A673 (cell line): ENCODE data around the gene ROBO3. TPM values are rescaled to one million over a fixed set of nuclear protein-coding genes. Genes with fewer than 3 reads are reported as not detected.

Source experiments
- BruUV-seq: library from RNA; stranded (reverse); fragments of 400-500 nt; replicated peaks from 2 replicates; lab custom pipeline; 2021; lab: Mats Ljungman, UMichigan
- CTCF ChIA-PET: fragments of 300-600 bp; sonication (Branson Sonifier 250); formaldehyde crosslinking; loops from one replicate; lab custom pipeline; 2022; ENCODE audit warnings: antibody characterized with exemption; lab: Charles Lee
- POLR2A ChIA-PET: fragments of 300-600 bp; sonication (Branson Sonifier 250); formaldehyde crosslinking; loops from one replicate; lab custom pipeline; 2022; ENCODE audit warnings: antibody characterized with exemption; ENCODE audit not compliant: low non-redundant PET; lab: Charles Lee
- DNase-seq: peaks from one replicate; pipeline ENCODE4 v3.0.0-alpha.2; 2015; ENCODE audit warnings: low spot score
- H3K27ac ChIP-seq: fragments of 200-600 bp; sonication (generic); 2 replicates; pipeline ENCODE4 v1.5.1; 2016; ENCODE audit warnings: mixed run types, low read depth, mild to moderate bottlenecking, mixed read lengths, antibody characterized with exemption, low read length; ENCODE audit not compliant: poor library complexity, severe bottlenecking
- H3K27me3 ChIP-seq: fragments of 200-600 bp; sonication (generic); replicated peaks from 2 replicates; pipeline ENCODE4 v1.6.1; 2017; ENCODE audit warnings: mixed run types, low read depth, mild to moderate bottlenecking, mixed read lengths, antibody characterized with exemption, low read length; ENCODE audit not compliant: insufficient read depth, poor library complexity
- H3K36me3 ChIP-seq: fragments of 200-600 bp; sonication (generic); 2 replicates; pipeline ENCODE4 v1.6.1; 2016; ENCODE audit warnings: mixed run types, mild to moderate bottlenecking, mixed read lengths, antibody characterized with exemption, low read length; ENCODE audit not compliant: insufficient read depth, poor library complexity, severe bottlenecking
- H3K4me1 ChIP-seq: fragments of 200-600 bp; sonication (generic); 2 replicates; pipeline ENCODE4 v1.6.1; 2017; ENCODE audit warnings: mixed run types, mild to moderate bottlenecking, mixed read lengths, antibody characterized with exemption, low read length; ENCODE audit not compliant: insufficient read depth, poor library complexity, severe bottlenecking
- H3K4me3 ChIP-seq: fragments of 200-600 bp; sonication (generic); 2 replicates; pipeline ENCODE4 v1.5.1; 2016; ENCODE audit warnings: low read depth, mixed run types, mild to moderate bottlenecking, mixed read lengths, low read length; ENCODE audit not compliant: poor library complexity, severe bottlenecking
- H3K9me3 ChIP-seq: fragments of 200-600 bp; sonication (generic); 2 replicates; pipeline ENCODE4 v1.6.1; 2016; ENCODE audit warnings: mixed run types, low read depth, mild to moderate bottlenecking, mixed read lengths, antibody characterized with exemption, low read length; ENCODE audit not compliant: poor library complexity, severe bottlenecking
- EZH2 ChIP-seq: fragments of 200-600 bp; sonication (generic); IDR thresholded peaks from 2 replicates; pipeline ENCODE4 v1.6.1; 2017; ENCODE audit warnings: borderline replicate concordance, low read depth, mild to moderate bottlenecking, mixed read lengths, antibody characterized with exemption, low read length; ENCODE audit not compliant: poor library complexity, severe bottlenecking
- intact Hi-C: fragments of 100-400 bp; cut with micrococcal nuclease; formaldehyde crosslinking; loops from one replicate; pipeline ENCODE4 v1.10.0; 2022; ENCODE audit not compliant: unreplicated experiment
- total RNA-seq: library from RNA; stranded (reverse); gene quantifications from 2 replicates; pipeline ENCODE4 v1.2.3, GENCODE V29; 2021
- TF ChIP-seq, protein P1 (sequence below): fragments of 300-800, 200-600 bp; sonication (generic); conservative IDR thresholded peaks from 2 replicates; pipeline ENCODE4 v1.5.1; 2017; ENCODE audit warnings: low read depth, mild to moderate bottlenecking, antibody characterized with exemption, low read length, moderate library complexity, mixed read lengths

Gene ROBO3
- total RNA-seq, 1 experiment from 2014 or later, result 2.3 TPM

DNA sequence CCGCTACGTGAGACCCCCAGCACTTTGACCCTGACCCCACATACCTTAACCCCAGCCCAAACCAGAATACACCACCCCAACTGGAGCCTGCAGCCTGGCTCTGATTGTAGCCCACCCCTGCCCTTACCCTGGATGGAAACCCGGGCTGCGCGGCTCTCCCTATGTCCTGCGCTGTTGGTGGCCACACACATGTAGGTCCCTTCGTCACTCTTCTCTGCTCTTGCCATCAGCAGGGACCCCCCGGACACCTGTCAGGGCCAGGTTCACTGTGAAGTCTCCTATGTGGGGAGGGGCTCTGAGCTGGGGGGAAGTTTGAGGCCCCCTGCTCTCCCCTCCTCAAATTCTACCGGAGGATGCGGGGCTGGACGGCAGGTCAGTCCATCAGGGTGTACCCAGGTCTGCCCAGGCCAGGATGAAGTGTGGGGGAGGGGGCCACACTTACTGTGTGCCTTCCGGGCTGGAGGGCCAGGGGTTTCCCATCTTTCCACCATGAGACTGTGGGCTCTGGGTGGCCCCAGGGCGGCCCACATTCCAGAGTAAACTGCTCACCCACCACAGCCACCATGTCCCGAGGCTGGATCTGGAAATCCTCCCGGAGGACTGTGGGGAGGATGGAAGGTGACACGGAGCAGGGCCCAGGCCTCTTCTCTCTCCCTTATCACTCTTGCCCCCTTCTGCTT is 31.0 kb downstream of the ROBO3 start:
- Histone ChIP-seq H3K4me1 (no peaks in the 10 kb centered on the region), H3K27ac (no peak overlapping the region), H3K27me3 (peaks cover 20% of the 10 kb centered on the region), H3K4me3 (no peak overlapping the region), H3K36me3 (no peaks in the 10 kb centered on the region), H3K9me3 (no peaks in the 10 kb centered on the region)
- no peak for DNase-seq
- POLR2A ChIA-PET, result no interaction called here
- intact Hi-C loops, result no loop called here
- TF ChIP-seq, protein P1, sequence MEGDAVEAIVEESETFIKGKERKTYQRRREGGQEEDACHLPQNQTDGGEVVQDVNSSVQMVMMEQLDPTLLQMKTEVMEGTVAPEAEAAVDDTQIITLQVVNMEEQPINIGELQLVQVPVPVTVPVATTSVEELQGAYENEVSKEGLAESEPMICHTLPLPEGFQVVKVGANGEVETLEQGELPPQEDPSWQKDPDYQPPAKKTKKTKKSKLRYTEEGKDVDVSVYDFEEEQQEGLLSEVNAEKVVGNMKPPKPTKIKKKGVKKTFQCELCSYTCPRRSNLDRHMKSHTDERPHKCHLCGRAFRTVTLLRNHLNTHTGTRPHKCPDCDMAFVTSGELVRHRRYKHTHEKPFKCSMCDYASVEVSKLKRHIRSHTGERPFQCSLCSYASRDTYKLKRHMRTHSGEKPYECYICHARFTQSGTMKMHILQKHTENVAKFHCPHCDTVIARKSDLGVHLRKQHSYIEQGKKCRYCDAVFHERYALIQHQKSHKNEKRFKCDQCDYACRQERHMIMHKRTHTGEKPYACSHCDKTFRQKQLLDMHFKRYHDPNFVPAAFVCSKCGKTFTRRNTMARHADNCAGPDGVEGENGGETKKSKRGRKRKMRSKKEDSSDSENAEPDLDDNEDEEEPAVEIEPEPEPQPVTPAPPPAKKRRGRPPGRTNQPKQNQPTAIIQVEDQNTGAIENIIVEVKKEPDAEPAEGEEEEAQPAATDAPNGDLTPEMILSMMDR, result no peak
- no peak for TF ChIP-seq EZH2
- CTCF ChIA-PET, result no interaction called here
- no TSS peak for BruUV-seq

DNA sequence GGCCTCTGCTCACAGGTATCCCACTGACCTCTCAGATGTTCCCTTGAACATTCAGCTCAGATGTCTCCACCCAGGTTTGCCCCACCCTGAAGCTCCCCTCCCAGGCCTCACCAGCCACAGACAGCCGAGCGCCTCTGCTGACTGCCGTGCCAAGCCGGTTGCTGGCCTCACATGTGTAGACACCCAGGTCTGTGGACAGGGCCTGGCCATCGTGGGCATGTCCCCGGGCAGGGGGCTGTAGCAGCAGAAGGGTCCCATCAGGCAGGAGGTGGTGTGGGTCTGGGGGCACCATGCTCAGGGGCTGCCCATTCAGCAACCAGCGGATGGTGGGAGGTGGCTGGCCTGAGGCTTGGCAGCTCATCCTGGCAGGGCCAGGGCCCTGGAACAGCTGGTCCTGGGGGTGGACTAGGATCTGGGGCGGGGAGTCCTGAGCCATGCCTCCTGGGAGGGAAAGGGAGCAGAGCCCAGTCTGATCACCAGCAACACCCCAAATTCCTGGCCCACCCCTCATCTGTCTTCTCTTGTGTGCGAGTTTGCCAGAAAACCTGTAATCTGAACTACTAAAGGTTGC is 31.7 kb downstream of the ROBO3 start:
- Histone ChIP-seq H3K4me1 (no peaks in the 10 kb centered on the region), H3K27ac (no peak overlapping the region), H3K4me3 (no peak overlapping the region), H3K27me3 (peaks cover 27% of the 10 kb centered on the region), H3K36me3 (no peaks in the 10 kb centered on the region), H3K9me3 (no peaks in the 10 kb centered on the region)
- ChIA-PET CTCF (no interaction called here), POLR2A (no interaction called here)
- intact Hi-C loops, result no loop called here
- TF ChIP-seq, protein P1, result no peak
- TF ChIP-seq EZH2, result no peak
- no peak for DNase-seq
- no TSS peak for BruUV-seq

DNA sequence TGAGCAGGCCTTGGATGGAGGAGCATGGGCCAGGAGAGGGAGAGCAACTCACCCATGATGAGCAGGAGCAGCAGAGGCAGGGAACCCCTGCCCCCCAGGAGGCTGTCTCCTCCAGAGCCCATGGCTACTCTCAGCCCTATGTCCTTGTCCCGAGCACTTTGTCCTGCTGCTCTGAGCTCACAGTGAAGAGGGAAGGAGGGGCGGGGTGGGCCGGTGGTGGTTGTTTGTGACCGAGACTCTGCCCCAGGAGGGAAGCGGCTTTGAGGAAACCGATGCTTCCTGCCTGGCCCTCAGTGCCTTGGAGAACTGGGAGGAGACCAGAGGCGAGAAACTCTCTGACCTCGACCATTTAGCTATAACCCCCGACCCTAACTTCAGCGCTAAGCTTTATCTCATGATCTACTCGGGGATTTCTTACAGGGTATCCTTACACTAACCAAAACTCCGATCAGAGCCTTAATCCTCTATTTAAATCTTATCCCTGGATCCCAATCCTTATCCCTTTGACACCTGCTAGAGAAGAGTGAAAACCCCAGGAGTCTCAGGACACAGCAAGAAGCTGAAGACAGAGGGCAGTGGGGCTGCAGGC is 32.5 kb downstream of the ROBO3 start, which contains the start of gene ROBO4:
Gene ROBO4, minus strand, starts transcription at position 192 of the 589 bp plus-strand sequence. Its CDS starts 70 bp downstream, at position 122.
- CTCF ChIA-PET, result no interaction called here
- Histone ChIP-seq H3K9me3 (no peaks in the 10 kb centered on the region), H3K27me3 (peaks cover 35% of the 10 kb centered on the region), H3K36me3 (no peaks in the 10 kb centered on the region), H3K27ac (no peak within 1 kb of the TSS), H3K4me3 (no peak within 1 kb of the TSS), H3K4me1 (no peaks in the 10 kb centered on the region)
- TF ChIP-seq, protein P1, result no peak
- TF ChIP-seq EZH2, result no peak
- POLR2A ChIA-PET, result no interaction called here
- no peak for DNase-seq
- BruUV-seq, result no TSS peak
- intact Hi-C loops, result no loop called here
